ENCODE measurements around the gene BEND2.

DNA sequence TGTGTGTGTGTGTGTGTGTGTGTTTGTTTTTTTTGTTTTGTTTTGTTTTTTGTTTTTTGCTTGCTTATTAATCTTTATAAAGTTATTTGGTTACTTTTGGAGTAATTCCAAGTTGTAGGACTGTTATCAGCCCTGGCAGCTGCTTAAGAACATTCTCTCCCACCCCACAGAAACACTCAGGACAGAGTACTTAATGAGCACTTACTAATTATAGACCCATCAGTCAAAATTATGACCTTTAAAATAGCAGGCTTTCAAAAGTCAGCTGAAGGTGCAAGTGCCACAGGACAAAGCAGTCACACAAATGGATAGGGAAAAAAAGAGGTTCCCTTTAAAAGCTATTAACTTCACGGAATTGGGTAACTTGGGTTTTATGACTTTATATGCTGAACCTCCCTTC, 69.0 kb downstream of the BEND2 start:
- TF ChIP-seq, protein P1, sequence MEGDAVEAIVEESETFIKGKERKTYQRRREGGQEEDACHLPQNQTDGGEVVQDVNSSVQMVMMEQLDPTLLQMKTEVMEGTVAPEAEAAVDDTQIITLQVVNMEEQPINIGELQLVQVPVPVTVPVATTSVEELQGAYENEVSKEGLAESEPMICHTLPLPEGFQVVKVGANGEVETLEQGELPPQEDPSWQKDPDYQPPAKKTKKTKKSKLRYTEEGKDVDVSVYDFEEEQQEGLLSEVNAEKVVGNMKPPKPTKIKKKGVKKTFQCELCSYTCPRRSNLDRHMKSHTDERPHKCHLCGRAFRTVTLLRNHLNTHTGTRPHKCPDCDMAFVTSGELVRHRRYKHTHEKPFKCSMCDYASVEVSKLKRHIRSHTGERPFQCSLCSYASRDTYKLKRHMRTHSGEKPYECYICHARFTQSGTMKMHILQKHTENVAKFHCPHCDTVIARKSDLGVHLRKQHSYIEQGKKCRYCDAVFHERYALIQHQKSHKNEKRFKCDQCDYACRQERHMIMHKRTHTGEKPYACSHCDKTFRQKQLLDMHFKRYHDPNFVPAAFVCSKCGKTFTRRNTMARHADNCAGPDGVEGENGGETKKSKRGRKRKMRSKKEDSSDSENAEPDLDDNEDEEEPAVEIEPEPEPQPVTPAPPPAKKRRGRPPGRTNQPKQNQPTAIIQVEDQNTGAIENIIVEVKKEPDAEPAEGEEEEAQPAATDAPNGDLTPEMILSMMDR (IDR thresholded peaks at IDR 0.05 in 4 of 5, conservative IDR thresholded peaks at IDR 0.05 in 1 of 5), result no peak
- TF ChIP-seq POLR2A (IDR thresholded peaks at IDR 0.05), result no peak
